Dermis microvascular lymphatic vessel endothelial cell (primary cell): ENCODE measurements around the gene SLC25A19. TPM values are rescaled to one million over a fixed set of nuclear protein-coding genes. Genes with fewer than 3 reads are reported as not detected.
"Not testable (repeated sequence)": the region's sequence is repeated elsewhere in the genome, so short reads cannot be mapped to it uniquely, and the experiment has no call there.

ENCODE experiments used
- DNase-seq, 2 donors: peaks; one replicate each; pipeline versions ENCODE4 v3.0.0 to v3.0.0-alpha.2; 2010; ENCODE audit warnings: low read depth in 2 of 2
- total RNA-seq: library from RNA; depleted of rRNA; stranded (reverse); fragments of >200 nt; gene quantifications from 2 replicates; pipeline ENCODE4 v1.2.1, GENCODE V29; 2014

The SLC25A19 gene
- total RNA-seq, 1 donor from 2014 or later: 6.2 TPM

GRCh38 chr17:75301502-75302206, 12.4 kb upstream of the SLC25A19 start:
- DNase-seq: no peak

- no peak for DNase-seq
These were observed 11.8 kb upstream of the SLC25A19 start for GRCh38 chr17:75301049-75301448.

- DNase-seq: no peak
These were observed 11.0 kb upstream of the SLC25A19 start for GRCh38 chr17:75300280-75300679.

- no peak for DNase-seq
These were observed 6.2 kb upstream of the SLC25A19 start for GRCh38 chr17:75295201-75296158.

- DNase-seq: not testable (repeated sequence)
These were observed 3.7 kb upstream of the SLC25A19 start for GRCh38 chr17:75292810-75293448.

GRCh38 chr17:75289832-75290337, 652 bp upstream of the SLC25A19 start:
- peak; percentile 37 to 57 for DNase-seq

GRCh38 chr17:75288770-75289114, 491 bp downstream of the SLC25A19 start:
- DNase-seq: no peak

- no peak for DNase-seq
These were observed 874 bp downstream of the SLC25A19 start for GRCh38 chr17:75288359-75288758.

- no peak for DNase-seq
These were observed 2.0 kb downstream of the SLC25A19 start for GRCh38 chr17:75287221-75287620.

GRCh38 chr17:75285123-75285522, 4.1 kb downstream of the SLC25A19 start:
- no peak for DNase-seq

- DNase-seq: not testable (repeated sequence)
These were observed 9.0 kb downstream of the SLC25A19 start for GRCh38 chr17:75280189-75280588.

GRCh38 chr17:75277664-75278071, 11.6 kb downstream of the SLC25A19 start:
- no peak for DNase-seq

- no peak for DNase-seq
These were observed 15.1 kb downstream of the SLC25A19 start for GRCh38 chr17:75273977-75274708.

GRCh38 chr17:75272848-75273184, 16.4 kb downstream of the SLC25A19 start:
- no peak for DNase-seq

- no peak for DNase-seq
These were observed 17.0 kb downstream of the SLC25A19 start for GRCh38 chr17:75271955-75272847.

GRCh38 chr17:75271233-75271954, 17.8 kb downstream of the SLC25A19 start:
- no peak for DNase-seq

- peak in 1 of 2 donors; percentile 76 for DNase-seq
These were observed 18.3 kb downstream of the SLC25A19 start, which contains the start of gene MIF4GD for GRCh38 chr17:75270966-75271232. TSS of gene MIF4GD (minus strand) at chr17:75271231. CDS start at chr17:75270195, 1,036 bp downstream.

- DNase-seq: peak in 1 of 2 donors; percentile 73
These were observed 18.8 kb downstream of the SLC25A19 start for GRCh38 chr17:75270218-75270965.

- DNase-seq: no peak
These were observed 19.4 kb downstream of the SLC25A19 start for GRCh38 chr17:75269844-75270217.
